HEK293 (cell line): ENCODE measurements around the gene NDC1.

Experiments
- CTCF ChIA-PET: fragments of 350-600 bp; formaldehyde crosslinking; extraction: SDS; loops from one replicate; lab custom pipeline; 2021; ENCODE audit warnings: antibody characterized with exemption; lab: Yijun Ruan, JAX
- POLR2A ChIA-PET: fragments of 300-600 bp; formaldehyde crosslinking; extraction: SDS; loops from one replicate; lab custom pipeline; 2020; ENCODE audit warnings: antibody characterized with exemption, inconsistent platforms; lab: Yijun Ruan, JAX
- H3K27ac ChIP-seq: fragments of 200-500 bp; sonication (Bioruptor generic); 2 replicates; pipeline ENCODE4 v1.5.1; 2014; ENCODE audit warnings: low read depth, low read length, control low read depth, inconsistent platforms; ENCODE audit errors: extremely low read depth
- H3K36me3 ChIP-seq, 2 experiments: fragments of 200-500 bp in 1 of 2; sonication (Bioruptor generic) in 1 of 2; 1 replicate in 1 of 2; 2 replicates in 1 of 2; pipeline ENCODE4 v1.5.1; 2014 to 2017; ENCODE audit warnings: inconsistent platforms in 2 of 2, low read length in 2 of 2; ENCODE audit not compliant: control insufficient read depth in 2 of 2, insufficient read depth in 1 of 2
- H3K4me1 ChIP-seq: fragments of 200-500 bp; sonication (Bioruptor generic); 2 replicates; pipeline ENCODE4 v1.5.1; 2014; ENCODE audit warnings: mild to moderate bottlenecking, low read length, inconsistent platforms; ENCODE audit not compliant: control insufficient read depth, insufficient read depth
- H3K4me3 ChIP-seq: 2 replicates; pipeline ENCODE4 v1.5.1; 2011; ENCODE audit warnings: low read depth, mild to moderate bottlenecking, control low read depth, low read length, moderate library complexity
- H3K9me3 ChIP-seq: fragments of 200-500 bp; sonication (Bioruptor generic); 2 replicates; pipeline ENCODE4 v1.5.1; 2014; ENCODE audit warnings: low read depth, low read length, inconsistent platforms; ENCODE audit not compliant: control insufficient read depth, insufficient read depth
- BCL11A ChIP-seq: fragments of 450-650 bp; formaldehyde crosslinking; IDR thresholded peaks from 2 replicates; pipeline ENCODE4 v1.5.1; 2016; ENCODE audit warnings: low read depth, missing biosample characterization, missing genetic modification characterization
- GLI4 ChIP-seq: fragments of 450-650 bp; formaldehyde crosslinking; IDR thresholded peaks from 2 replicates; pipeline ENCODE4 v1.5.1; 2016; ENCODE audit warnings: missing biosample characterization, missing genetic modification characterization
- ZBTB7A ChIP-seq: fragments of 450-650 bp; formaldehyde crosslinking; IDR thresholded peaks from 2 replicates; pipeline ENCODE4 v1.5.1; 2016; ENCODE audit warnings: low read depth, missing biosample characterization, missing genetic modification characterization
- ZIC2 ChIP-seq: fragments of 450-650 bp; formaldehyde crosslinking; IDR thresholded peaks from 2 replicates; pipeline ENCODE4 v1.5.1; 2016; ENCODE audit warnings: missing biosample characterization, missing genetic modification characterization
- ZNF112 ChIP-seq: fragments of 450-650 bp; formaldehyde crosslinking; IDR thresholded peaks from 2 replicates; pipeline ENCODE4 v1.5.0; 2017; ENCODE audit warnings: missing biosample characterization, missing genetic modification characterization
- ZNF16 ChIP-seq: fragments of 450-650 bp; formaldehyde crosslinking; IDR thresholded peaks from 2 replicates; pipeline ENCODE4 v1.5.1; 2016; ENCODE audit warnings: low read depth, missing biosample characterization, missing genetic modification characterization
- ZNF174 ChIP-seq: fragments of 450-650 bp; formaldehyde crosslinking; IDR thresholded peaks from 2 replicates; pipeline ENCODE4 v1.5.0; 2017; ENCODE audit warnings: missing biosample characterization, mild to moderate bottlenecking, missing genetic modification characterization
- ZNF2 ChIP-seq: fragments of 450-650 bp; formaldehyde crosslinking; IDR thresholded peaks from 2 replicates; pipeline ENCODE4 v1.5.1; 2016; ENCODE audit warnings: missing biosample characterization, missing genetic modification characterization
- ZNF335 ChIP-seq: fragments of 450-650 bp; formaldehyde crosslinking; conservative IDR thresholded peaks from 2 replicates; pipeline ENCODE4 v1.5.1; 2016; ENCODE audit warnings: missing biosample characterization, missing genetic modification characterization
- ZNF394 ChIP-seq: fragments of 450-650 bp; formaldehyde crosslinking; IDR thresholded peaks from 2 replicates; pipeline ENCODE4 v1.5.1; 2016; ENCODE audit warnings: missing biosample characterization, missing genetic modification characterization, mild to moderate bottlenecking, moderate library complexity, borderline replicate concordance
- ZNF555 ChIP-seq: fragments of 450-650 bp; formaldehyde crosslinking; conservative IDR thresholded peaks from 2 replicates; pipeline ENCODE4 v1.5.1; 2017; ENCODE audit warnings: missing biosample characterization, mild to moderate bottlenecking, missing genetic modification characterization, inconsistent platforms
- ZNF561 ChIP-seq: fragments of 450-650 bp; IDR thresholded peaks from 2 replicates; pipeline ENCODE4 v1.5.1; 2018; ENCODE audit warnings: missing biosample characterization, missing genetic modification characterization, borderline replicate concordance
- ZNF624 ChIP-seq: fragments of 450-650 bp; formaldehyde crosslinking; IDR thresholded peaks from 2 replicates; pipeline ENCODE4 v1.5.1; 2017; ENCODE audit warnings: missing biosample characterization, missing genetic modification characterization
- ZNF670 ChIP-seq: fragments of 450-650 bp; formaldehyde crosslinking; IDR thresholded peaks from 2 replicates; pipeline ENCODE4 v1.5.1; 2016; ENCODE audit warnings: missing biosample characterization, missing genetic modification characterization, low read depth
- ZNF785 ChIP-seq: fragments of 450-650 bp; formaldehyde crosslinking; IDR thresholded peaks from 2 replicates; pipeline ENCODE4 v1.5.1; 2016; ENCODE audit warnings: missing biosample characterization, missing genetic modification characterization
- ZNF837 ChIP-seq: fragments of 450-650 bp; formaldehyde crosslinking; IDR thresholded peaks from 2 replicates; pipeline ENCODE4 v1.5.1; 2016; ENCODE audit warnings: missing biosample characterization, missing genetic modification characterization
- TF ChIP-seq, protein P1 (sequence below): fragments of 450-650 bp; formaldehyde crosslinking; IDR thresholded peaks from 2 replicates; pipeline ENCODE4 v1.5.1; 2016; ENCODE audit warnings: missing biosample characterization, missing genetic modification characterization
- TF ChIP-seq, protein P2 (sequence below): fragments of 450-650 bp; formaldehyde crosslinking; IDR thresholded peaks from 2 replicates; pipeline ENCODE4 v1.5.1; 2016; ENCODE audit warnings: missing biosample characterization, missing genetic modification characterization
- TF ChIP-seq, protein P3 (sequence below): fragments of 450-650 bp; formaldehyde crosslinking; IDR thresholded peaks from 2 replicates; pipeline ENCODE4 v1.5.0; 2017; ENCODE audit warnings: missing biosample characterization, missing genetic modification characterization, borderline replicate concordance
- TF ChIP-seq, protein P4 (sequence below): fragments of 450-650 bp; formaldehyde crosslinking; IDR thresholded peaks from 2 replicates; pipeline ENCODE4 v1.5.1; 2017; ENCODE audit warnings: missing biosample characterization, missing genetic modification characterization
- TF ChIP-seq, protein P5 (sequence below): fragments of 450-650 bp; formaldehyde crosslinking; IDR thresholded peaks from 2 replicates; pipeline ENCODE4 v1.5.1; 2016; ENCODE audit warnings: missing biosample characterization, missing genetic modification characterization

NDC1 gene

DNA sequence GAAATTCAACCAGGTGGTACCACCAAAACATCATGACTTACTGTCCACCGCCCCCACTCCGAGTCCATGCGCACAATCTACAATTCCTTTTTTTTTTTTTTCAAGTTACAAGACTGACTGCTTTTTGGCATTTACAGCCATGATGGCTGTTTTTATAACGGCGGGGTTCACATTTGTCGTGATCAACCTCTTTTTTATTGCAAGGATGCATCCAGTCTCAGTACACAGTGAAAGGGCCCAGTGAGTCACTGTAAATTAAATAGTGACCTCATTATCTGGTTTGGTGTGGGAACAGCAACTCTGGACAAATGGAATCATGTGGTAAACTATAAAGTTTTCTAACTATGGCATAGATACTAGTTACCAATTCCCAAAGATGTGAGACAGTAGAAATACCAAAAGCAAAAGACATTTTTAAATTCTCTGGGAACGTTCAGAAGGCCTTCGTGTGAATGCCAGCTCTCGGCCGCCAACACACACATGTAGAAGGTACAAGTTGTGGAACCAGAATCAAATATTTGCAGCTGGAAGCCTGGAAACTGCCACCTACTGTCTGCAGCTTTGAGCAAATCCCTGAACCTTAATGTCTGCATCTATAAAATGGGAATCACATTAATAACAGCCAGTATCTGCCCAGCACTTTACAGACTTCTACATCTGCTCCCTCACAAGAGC is 104.0 kb downstream of the NDC1 start:
- ChIA-PET POLR2A (no interaction called here), CTCF (interaction anchor here (1.2 to 1.5 kb wide), 2 partner anchors 18 to 20 kb away, joined by 3 read pairs; no protein-coding TSS in a partner anchor)
- Histone ChIP-seq H3K27ac (peak overlapping the region; percentile 31; the same call in 1 of the 2 replicates), H3K9me3 (no peaks in the 10 kb centered on the region), H3K4me3 (no peak overlapping the region), H3K36me3 (no peaks in the 10 kb centered on the region), H3K4me1 (peaks cover 26% of the 10 kb centered on the region)
- TF ChIP-seq ZBTB7A (no peak), BCL11A (tag by site-specific recombination) (no peak), ZIC2 (tag by site-specific recombination) (no peak), ZNF335 (peak; percentile 78), ZNF837 (no peak), GLI4 (no peak), ZNF561 (no peak), ZNF555 (tag by site-specific recombination) (no peak), ZNF785 (no peak), ZNF670 (tag by site-specific recombination) (no peak), ZNF394 (0 out of 2 replicates have a peak, but pooled peaks have one; percentile 9), ZNF174 (tag by site-specific recombination) (no peak), ZNF2 (no peak), ZNF112 (no peak), ZNF624 (tag by site-specific recombination) (no peak), ZNF16 (tag by site-specific recombination) (no peak)
- TF ChIP-seq, protein P1, sequence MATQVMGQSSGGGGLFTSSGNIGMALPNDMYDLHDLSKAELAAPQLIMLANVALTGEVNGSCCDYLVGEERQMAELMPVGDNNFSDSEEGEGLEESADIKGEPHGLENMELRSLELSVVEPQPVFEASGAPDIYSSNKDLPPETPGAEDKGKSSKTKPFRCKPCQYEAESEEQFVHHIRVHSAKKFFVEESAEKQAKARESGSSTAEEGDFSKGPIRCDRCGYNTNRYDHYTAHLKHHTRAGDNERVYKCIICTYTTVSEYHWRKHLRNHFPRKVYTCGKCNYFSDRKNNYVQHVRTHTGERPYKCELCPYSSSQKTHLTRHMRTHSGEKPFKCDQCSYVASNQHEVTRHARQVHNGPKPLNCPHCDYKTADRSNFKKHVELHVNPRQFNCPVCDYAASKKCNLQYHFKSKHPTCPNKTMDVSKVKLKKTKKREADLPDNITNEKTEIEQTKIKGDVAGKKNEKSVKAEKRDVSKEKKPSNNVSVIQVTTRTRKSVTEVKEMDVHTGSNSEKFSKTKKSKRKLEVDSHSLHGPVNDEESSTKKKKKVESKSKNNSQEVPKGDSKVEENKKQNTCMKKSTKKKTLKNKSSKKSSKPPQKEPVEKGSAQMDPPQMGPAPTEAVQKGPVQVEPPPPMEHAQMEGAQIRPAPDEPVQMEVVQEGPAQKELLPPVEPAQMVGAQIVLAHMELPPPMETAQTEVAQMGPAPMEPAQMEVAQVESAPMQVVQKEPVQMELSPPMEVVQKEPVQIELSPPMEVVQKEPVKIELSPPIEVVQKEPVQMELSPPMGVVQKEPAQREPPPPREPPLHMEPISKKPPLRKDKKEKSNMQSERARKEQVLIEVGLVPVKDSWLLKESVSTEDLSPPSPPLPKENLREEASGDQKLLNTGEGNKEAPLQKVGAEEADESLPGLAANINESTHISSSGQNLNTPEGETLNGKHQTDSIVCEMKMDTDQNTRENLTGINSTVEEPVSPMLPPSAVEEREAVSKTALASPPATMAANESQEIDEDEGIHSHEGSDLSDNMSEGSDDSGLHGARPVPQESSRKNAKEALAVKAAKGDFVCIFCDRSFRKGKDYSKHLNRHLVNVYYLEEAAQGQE: no peak
- TF ChIP-seq, protein P2, sequence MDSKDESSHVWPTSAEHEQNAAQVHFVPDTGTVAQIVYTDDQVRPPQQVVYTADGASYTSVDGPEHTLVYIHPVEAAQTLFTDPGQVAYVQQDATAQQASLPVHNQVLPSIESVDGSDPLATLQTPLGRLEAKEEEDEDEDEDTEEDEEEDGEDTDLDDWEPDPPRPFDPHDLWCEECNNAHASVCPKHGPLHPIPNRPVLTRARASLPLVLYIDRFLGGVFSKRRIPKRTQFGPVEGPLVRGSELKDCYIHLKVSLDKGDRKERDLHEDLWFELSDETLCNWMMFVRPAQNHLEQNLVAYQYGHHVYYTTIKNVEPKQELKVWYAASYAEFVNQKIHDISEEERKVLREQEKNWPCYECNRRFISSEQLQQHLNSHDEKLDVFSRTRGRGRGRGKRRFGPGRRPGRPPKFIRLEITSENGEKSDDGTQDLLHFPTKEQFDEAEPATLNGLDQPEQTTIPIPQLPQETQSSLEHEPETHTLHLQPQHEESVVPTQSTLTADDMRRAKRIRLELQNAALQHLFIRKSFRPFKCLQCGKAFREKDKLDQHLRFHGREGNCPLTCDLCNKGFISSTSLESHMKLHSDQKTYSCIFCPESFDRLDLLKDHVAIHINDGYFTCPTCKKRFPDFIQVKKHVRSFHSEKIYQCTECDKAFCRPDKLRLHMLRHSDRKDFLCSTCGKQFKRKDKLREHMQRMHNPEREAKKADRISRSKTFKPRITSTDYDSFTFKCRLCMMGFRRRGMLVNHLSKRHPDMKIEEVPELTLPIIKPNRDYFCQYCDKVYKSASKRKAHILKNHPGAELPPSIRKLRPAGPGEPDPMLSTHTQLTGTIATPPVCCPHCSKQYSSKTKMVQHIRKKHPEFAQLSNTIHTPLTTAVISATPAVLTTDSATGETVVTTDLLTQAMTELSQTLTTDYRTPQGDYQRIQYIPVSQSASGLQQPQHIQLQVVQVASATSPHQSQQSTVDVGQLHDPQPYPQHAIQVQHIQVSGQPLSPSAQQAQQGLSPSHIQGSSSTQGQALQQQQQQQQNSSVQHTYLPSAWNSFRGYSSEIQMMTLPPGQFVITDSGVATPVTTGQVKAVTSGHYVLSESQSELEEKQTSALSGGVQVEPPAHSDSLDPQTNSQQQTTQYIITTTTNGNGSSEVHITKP (tag by site-specific recombination): peak; percentile 78; the same call in 1 of the 2 replicates
- TF ChIP-seq, protein P3, sequence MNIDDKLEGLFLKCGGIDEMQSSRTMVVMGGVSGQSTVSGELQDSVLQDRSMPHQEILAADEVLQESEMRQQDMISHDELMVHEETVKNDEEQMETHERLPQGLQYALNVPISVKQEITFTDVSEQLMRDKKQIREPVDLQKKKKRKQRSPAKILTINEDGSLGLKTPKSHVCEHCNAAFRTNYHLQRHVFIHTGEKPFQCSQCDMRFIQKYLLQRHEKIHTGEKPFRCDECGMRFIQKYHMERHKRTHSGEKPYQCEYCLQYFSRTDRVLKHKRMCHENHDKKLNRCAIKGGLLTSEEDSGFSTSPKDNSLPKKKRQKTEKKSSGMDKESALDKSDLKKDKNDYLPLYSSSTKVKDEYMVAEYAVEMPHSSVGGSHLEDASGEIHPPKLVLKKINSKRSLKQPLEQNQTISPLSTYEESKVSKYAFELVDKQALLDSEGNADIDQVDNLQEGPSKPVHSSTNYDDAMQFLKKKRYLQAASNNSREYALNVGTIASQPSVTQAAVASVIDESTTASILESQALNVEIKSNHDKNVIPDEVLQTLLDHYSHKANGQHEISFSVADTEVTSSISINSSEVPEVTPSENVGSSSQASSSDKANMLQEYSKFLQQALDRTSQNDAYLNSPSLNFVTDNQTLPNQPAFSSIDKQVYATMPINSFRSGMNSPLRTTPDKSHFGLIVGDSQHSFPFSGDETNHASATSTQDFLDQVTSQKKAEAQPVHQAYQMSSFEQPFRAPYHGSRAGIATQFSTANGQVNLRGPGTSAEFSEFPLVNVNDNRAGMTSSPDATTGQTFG (tag by site-specific recombination): no peak
- TF ChIP-seq, protein P4, sequence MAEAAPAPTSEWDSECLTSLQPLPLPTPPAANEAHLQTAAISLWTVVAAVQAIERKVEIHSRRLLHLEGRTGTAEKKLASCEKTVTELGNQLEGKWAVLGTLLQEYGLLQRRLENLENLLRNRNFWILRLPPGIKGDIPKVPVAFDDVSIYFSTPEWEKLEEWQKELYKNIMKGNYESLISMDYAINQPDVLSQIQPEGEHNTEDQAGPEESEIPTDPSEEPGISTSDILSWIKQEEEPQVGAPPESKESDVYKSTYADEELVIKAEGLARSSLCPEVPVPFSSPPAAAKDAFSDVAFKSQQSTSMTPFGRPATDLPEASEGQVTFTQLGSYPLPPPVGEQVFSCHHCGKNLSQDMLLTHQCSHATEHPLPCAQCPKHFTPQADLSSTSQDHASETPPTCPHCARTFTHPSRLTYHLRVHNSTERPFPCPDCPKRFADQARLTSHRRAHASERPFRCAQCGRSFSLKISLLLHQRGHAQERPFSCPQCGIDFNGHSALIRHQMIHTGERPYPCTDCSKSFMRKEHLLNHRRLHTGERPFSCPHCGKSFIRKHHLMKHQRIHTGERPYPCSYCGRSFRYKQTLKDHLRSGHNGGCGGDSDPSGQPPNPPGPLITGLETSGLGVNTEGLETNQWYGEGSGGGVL (tag by site-specific recombination): peak; percentile 31; the same call in 1 of the 2 replicates
- TF ChIP-seq, protein P5, sequence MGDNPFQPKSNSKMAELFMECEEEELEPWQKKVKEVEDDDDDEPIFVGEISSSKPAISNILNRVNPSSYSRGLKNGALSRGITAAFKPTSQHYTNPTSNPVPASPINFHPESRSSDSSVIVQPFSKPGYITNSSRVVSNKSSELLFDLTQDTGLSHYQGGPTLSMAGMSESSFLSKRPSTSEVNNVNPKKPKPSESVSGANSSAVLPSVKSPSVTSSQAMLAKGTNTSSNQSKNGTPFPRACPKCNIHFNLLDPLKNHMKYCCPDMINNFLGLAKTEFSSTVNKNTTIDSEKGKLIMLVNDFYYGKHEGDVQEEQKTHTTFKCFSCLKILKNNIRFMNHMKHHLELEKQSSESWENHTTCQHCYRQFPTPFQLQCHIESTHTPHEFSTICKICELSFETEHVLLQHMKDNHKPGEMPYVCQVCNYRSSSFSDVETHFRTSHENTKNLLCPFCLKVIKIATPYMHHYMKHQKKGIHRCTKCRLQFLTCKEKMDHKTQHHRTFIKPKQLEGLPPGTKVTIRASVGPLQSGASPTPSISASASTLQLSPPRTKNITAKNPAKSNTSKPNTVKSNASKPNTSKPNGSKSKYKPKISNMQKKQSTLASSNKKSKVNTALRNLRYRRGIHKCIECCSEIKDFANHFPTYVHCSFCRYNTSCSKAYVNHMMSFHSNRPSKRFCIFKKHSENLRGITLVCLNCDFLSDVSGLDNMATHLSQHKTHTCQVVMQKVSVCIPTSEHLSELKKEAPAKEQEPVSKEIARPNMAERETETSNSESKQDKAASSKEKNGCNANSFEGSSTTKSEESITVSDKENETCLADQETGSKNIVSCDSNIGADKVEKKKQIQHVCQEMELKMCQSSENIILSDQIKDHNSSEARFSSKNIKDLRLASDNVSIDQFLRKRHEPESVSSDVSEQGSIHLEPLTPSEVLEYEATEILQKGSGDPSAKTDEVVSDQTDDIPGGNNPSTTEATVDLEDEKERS: no peak
